K562 treated with DMSO at 1 percent for 4 hours (cell line): ENCODE measurements around the gene ACSS2. TPM values are rescaled to one million over a fixed set of nuclear protein-coding genes. Genes with fewer than 3 reads are reported as not detected.

Experiments used
- total RNA-seq: library from RNA; unstranded; fragments of 300-600 nt; gene quantifications from 2 replicates; pipeline ENCODE4 v1.2.3, GENCODE V29; 2022; ENCODE audit not compliant: insufficient read depth

ACSS2 gene
- 54.4 and 56.6 TPM in 2 replicates for total RNA-seq

GRCh38 chr20:34876406-34877282 is at the start of gene ACSS2:
ACSS2 (plus strand) TSS chr20:34876612; CDS start chr20:34876646, 34 bp downstream.

GRCh38 chr20:34872622-34873224 is 3.7 kb upstream of the ACSS2 start, which contains the start of gene GGT7:
GGT7 (minus strand) TSS chr20:34872856; CDS start chr20:34872815, 41 bp downstream.

GRCh38 chr20:34955231-34956040 is 79.0 kb downstream of the ACSS2 start, which contains the start of the genes GSS and MYH7B:
GSS (minus strand) TSS chr20:34955806; CDS start chr20:34951852, 3,954 bp downstream.
MYH7B (plus strand) TSS chr20:34955868; CDS start chr20:34978006, 22,138 bp downstream.

Other genes starting within 250 kb of the ACSS2 start
- gene PIGU, start 199.5 kb upstream of the ACSS2 start, total RNA-seq = 25.2 and 26.8 TPM in 2 replicates
- 18.6 and 19.1 TPM in 2 replicates for gene TP53INP2, start 172.3 kb upstream of the ACSS2 start, total RNA-seq
- gene NCOA6, start 51.0 kb upstream of the ACSS2 start, total RNA-seq = 7.8 and 11.8 TPM in 2 replicates
- gene GGT7, start 3.8 kb upstream of the ACSS2 start, total RNA-seq = 23.6 and 35.1 TPM in 2 replicates
- gene GSS, start 79.2 kb downstream of the ACSS2 start, total RNA-seq = 60.9 and 61.7 TPM in 2 replicates
- not detected in 2 replicates for gene MYH7B, start 79.3 kb downstream of the ACSS2 start, total RNA-seq
- gene TRPC4AP, start 216.2 kb downstream of the ACSS2 start, total RNA-seq = 72.4 and 84.8 TPM in 2 replicates